Astrocyte of the spinal cord (primary cell): ENCODE data around the gene ORM2.

Experiments
- DNase-seq: peaks from one replicate; pipeline ENCODE4 v3.0.0; 2011; ENCODE audit warnings: low read depth, low spot score
- H3K4me3 ChIP-seq: 2 replicates; pipeline ENCODE4 v1.5.1; 2011; ENCODE audit warnings: low read depth, mild to moderate bottlenecking, low read length, moderate library complexity
- in situ Hi-C: cut with HindIII; loops from 2 replicates; pipeline ENCODE4 v1.10.0; 2017; ENCODE audit warnings: low sequenced_read_pairs
- TF ChIP-seq, protein P1 (sequence below): IDR thresholded peaks from 2 replicates; pipeline ENCODE4 v1.5.1; 2012; ENCODE audit warnings: low read depth, mild to moderate bottlenecking, low read length, inconsistent platforms

Gene ORM2

DNA sequence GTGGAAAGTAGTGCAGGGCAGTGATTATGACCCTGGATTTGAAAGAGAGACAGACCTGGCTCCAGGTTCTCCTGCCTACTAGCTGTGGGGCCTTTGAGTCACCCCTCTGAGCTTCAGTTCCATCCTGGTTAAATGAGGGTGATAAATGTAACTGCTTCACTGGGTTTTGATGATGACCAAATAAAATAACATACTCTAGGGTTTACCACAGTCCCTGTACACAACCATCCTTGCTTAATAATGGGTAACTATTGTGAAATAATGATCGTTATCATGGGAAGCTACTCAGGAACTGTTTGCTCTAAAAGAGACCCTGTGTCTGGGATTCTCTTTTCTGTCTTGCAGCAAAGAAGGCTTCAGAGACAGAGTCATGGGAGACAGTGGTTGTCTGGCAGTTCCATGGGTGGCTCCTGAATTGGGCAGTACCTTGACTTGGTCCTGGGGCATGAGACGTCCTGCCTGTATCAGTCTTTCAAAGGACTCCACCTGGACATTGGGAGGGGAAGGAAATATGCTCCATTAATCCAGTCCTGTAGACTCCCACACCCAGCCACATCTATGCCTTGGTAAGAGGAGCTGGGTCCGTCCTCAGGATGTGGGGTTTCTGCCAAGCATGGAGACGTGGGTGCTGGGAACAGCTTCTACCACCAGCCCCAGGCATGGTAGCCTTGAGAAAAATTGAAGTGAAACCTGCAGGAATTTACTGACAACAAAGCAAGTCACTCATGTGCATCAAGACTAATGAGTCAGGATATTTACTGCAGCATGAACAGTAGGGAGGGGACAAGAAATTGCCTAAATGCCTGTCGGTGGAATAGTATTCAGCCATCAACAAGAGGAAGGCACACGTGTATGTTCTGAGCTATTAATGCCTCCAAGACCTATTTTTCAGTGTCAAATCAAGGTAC lies 34.7 kb downstream of the ORM2 start:
- peak; percentile 76 for DNase-seq
- in situ Hi-C loops, result no loop called here
- no peak overlapping the region for H3K4me3 ChIP-seq
- TF ChIP-seq, protein P1, sequence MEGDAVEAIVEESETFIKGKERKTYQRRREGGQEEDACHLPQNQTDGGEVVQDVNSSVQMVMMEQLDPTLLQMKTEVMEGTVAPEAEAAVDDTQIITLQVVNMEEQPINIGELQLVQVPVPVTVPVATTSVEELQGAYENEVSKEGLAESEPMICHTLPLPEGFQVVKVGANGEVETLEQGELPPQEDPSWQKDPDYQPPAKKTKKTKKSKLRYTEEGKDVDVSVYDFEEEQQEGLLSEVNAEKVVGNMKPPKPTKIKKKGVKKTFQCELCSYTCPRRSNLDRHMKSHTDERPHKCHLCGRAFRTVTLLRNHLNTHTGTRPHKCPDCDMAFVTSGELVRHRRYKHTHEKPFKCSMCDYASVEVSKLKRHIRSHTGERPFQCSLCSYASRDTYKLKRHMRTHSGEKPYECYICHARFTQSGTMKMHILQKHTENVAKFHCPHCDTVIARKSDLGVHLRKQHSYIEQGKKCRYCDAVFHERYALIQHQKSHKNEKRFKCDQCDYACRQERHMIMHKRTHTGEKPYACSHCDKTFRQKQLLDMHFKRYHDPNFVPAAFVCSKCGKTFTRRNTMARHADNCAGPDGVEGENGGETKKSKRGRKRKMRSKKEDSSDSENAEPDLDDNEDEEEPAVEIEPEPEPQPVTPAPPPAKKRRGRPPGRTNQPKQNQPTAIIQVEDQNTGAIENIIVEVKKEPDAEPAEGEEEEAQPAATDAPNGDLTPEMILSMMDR, result no peak

DNA sequence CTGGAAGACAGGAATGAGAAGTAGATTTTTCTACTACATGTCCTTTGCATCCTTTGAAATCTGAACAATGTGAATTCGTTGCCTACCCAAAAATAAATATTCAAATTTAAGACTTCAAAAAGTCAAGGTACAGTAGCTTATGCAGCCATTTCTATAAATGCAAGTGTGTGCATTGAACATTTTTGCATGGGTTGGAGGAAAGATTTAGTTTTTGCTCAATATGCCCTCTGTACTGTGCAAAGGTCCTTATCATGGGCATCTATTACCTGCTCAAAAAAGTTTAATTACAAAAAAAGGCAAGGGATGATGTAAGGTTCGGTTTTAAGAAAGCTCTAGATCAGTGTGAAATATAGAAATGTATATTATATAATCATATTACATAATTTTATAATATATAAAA lies 35.5 kb downstream of the ORM2 start:
- in situ Hi-C loops, result no loop called here
- TF ChIP-seq, protein P1, result no peak
- H3K4me3 ChIP-seq, result no peak overlapping the region
- no peak for DNase-seq

DNA sequence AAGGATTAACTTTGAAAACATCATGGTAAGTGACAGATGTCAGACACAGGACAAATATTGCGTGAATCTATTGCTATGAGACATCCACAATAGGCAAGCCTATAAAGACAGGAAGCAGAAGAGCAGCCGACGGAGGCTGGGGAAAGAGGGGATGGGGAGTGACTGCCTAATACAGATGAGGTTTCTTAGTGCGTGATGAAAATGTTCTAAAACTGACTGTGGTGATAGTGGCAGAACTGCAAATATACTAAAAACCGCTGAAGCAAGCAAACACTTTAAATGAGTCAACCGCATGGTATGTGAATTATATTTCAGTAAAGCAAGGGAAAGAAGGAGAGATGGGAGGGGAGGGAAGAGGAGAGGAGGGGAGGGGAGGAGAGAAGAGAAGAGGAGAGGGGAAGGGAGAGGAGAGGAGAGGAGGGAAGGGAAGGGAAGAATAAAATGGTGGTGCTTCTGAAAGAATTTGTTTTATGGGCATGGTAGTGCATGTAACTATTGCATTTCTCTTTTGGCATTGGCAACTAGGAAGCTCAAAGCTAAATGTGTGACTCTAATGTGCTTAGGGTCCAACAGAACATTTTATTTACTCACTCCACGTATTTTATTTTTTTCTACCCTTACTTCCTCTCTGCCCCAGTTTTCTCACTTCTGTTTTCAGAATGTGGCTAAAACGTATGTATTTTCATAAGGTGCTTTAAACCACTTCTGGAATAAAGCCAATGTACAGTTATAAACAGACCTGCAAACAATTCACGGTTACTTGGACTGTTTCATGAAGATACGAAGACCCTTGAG lies 36.9 kb downstream of the ORM2 start:
- in situ Hi-C loops, result no loop called here
- peak; percentile 92 for DNase-seq
- TF ChIP-seq, protein P1, result no peak
- no peak overlapping the region for H3K4me3 ChIP-seq

DNA sequence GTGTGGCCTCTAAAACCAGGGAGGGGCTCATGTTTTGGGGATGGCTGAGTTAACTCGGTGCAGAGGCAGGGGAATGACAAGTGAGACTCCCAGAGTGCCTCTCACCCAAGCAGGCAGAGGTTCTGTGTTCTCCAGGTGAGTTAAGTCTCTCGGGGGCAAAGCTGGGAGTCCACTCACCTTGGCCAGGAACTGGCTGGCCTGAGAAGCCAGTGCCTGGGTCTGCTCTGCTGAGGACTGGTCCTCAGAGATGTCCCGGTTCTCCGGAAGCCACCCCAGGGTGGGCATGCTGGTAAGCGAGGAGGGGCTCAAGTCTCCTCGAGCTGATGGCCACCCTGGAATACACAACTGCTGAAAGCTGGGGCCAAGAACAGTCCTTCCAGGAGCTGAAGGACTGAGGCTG lies 37.7 kb downstream of the ORM2 start:
- no peak overlapping the region for H3K4me3 ChIP-seq
- TF ChIP-seq, protein P1, result no peak
- in situ Hi-C loops, result no loop called here
- DNase-seq, result no peak

DNA sequence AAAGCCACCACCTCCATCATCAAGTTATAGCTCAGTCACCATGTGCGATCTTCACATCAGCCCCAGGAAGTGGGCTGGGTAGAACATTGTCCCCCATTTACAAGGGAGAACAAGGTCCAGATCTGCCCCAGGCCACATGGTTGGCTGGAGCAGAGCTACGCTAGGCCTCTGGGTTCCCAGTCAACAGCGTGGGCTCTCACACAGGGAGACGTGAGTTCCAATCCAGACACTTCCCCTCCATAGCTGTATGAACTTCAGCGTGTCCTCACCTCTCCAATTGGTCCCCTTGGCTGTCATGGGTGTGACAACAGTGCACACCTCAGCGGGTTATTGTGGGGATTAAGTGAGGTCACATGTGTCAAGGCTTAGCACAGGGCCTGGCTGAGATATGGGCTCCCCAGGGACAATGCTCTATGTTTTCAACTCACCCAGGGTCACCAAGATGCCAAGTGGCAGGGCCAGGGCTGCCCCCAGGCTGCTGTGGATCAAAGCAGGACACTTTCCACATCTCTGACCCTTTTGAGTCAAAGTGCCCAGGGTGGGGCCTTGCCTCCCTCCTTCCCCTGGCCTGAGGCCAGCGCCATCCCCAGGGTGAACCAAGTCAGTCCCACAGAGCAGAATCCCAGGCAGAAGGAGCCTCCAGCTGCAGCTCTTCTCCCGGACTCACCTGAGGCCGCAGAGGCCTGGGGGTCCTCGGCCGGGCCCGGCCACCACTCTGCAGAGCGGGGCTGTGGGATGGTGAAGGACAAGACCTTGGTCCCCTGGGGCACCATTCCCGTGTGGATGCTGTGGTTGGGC lies 38.3 kb downstream of the ORM2 start:
- in situ Hi-C loops, result no loop called here
- no peak for DNase-seq
- H3K4me3 ChIP-seq, result no peak overlapping the region
- TF ChIP-seq, protein P1, result no peak
